GM12801 (cell line): ENCODE data around the gene MALAT1.

Experiments
- TF ChIP-seq, protein P1 (sequence below): IDR thresholded peaks from one replicate; pipeline ENCODE4 v1.5.1; 2011; ENCODE audit warnings: control low read depth; ENCODE audit not compliant: insufficient read length; ENCODE audit errors: extremely low read depth

Gene MALAT1

DNA sequence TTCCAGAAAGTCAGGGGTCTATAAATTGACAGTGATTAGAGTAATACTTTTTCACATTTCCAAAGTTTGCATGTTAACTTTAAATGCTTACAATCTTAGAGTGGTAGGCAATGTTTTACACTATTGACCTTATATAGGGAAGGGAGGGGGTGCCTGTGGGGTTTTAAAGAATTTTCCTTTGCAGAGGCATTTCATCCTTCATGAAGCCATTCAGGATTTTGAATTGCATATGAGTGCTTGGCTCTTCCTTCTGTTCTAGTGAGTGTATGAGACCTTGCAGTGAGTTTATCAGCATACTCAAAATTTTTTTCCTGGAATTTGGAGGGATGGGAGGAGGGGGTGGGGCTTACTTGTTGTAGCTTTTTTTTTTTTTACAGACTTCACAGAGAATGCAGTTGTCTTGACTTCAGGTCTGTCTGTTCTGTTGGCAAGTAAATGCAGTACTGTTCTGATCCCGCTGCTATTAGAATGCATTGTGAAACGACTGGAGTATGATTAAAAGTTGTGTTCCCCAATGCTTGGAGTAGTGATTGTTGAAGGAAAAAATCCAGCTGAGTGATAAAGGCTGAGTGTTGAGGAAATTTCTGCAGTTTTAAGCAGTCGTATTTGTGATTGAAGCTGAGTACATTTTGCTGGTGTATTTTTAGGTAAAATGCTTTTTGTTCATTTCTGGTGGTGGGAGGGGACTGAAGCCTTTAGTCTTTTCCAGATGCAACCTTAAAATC lies 5.3 kb downstream of the MALAT1 start:
- TF ChIP-seq, protein P1, sequence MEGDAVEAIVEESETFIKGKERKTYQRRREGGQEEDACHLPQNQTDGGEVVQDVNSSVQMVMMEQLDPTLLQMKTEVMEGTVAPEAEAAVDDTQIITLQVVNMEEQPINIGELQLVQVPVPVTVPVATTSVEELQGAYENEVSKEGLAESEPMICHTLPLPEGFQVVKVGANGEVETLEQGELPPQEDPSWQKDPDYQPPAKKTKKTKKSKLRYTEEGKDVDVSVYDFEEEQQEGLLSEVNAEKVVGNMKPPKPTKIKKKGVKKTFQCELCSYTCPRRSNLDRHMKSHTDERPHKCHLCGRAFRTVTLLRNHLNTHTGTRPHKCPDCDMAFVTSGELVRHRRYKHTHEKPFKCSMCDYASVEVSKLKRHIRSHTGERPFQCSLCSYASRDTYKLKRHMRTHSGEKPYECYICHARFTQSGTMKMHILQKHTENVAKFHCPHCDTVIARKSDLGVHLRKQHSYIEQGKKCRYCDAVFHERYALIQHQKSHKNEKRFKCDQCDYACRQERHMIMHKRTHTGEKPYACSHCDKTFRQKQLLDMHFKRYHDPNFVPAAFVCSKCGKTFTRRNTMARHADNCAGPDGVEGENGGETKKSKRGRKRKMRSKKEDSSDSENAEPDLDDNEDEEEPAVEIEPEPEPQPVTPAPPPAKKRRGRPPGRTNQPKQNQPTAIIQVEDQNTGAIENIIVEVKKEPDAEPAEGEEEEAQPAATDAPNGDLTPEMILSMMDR = no peak

DNA sequence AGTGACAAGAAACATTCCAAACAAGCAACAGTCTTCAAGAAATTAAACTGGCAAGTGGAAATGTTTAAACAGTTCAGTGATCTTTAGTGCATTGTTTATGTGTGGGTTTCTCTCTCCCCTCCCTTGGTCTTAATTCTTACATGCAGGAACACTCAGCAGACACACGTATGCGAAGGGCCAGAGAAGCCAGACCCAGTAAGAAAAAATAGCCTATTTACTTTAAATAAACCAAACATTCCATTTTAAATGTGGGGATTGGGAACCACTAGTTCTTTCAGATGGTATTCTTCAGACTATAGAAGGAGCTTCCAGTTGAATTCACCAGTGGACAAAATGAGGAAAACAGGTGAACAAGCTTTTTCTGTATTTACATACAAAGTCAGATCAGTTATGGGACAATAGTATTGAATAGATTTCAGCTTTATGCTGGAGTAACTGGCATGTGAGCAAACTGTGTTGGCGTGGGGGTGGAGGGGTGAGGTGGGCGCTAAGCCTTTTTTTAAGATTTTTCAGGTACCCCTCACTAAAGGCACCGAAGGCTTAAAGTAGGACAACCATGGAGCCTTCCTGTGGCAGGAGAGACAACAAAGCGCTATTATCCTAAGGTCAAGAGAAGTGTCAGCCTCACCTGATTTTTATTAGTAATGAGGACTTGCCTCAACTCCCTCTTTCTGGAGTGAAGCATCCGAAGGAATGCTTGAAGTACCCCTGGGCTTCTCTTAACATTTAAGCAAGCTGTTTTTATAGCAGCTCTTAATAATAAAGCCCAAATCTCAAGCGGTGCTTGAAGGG lies 6.0 kb downstream of the MALAT1 start:
- TF ChIP-seq, protein P1 = no peak

DNA sequence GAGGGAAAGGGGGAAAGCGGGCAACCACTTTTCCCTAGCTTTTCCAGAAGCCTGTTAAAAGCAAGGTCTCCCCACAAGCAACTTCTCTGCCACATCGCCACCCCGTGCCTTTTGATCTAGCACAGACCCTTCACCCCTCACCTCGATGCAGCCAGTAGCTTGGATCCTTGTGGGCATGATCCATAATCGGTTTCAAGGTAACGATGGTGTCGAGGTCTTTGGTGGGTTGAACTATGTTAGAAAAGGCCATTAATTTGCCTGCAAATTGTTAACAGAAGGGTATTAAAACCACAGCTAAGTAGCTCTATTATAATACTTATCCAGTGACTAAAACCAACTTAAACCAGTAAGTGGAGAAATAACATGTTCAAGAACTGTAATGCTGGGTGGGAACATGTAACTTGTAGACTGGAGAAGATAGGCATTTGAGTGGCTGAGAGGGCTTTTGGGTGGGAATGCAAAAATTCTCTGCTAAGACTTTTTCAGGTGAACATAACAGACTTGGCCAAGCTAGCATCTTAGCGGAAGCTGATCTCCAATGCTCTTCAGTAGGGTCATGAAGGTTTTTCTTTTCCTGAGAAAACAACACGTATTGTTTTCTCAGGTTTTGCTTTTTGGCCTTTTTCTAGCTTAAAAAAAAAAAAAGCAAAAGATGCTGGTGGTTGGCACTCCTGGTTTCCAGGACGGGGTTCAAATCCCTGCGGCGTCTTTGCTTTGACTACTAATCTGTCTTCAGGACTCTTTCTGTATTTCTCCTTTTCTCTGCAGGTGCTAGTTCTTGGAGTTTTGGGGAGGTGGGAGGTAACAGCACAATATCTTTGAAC lies 6.8 kb downstream of the MALAT1 start:
- TF ChIP-seq, protein P1 = no peak

DNA sequence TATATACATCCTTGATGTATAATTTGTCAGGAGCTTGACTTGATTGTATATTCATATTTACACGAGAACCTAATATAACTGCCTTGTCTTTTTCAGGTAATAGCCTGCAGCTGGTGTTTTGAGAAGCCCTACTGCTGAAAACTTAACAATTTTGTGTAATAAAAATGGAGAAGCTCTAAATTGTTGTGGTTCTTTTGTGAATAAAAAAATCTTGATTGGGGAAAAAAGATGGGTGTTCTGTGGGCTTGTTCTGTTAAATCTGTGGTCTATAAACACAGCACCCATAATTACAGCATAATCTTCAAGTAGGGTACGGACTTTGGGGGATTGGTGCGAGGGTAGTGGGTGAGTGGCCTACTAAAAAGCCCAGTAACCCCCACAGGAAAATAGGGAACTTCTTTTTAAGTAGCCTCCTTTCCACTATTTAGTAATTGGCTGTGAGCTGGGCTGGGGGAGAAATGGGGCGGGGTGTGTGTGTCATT lies 7.5 kb downstream of the MALAT1 start:
- TF ChIP-seq, protein P1 = no peak

DNA sequence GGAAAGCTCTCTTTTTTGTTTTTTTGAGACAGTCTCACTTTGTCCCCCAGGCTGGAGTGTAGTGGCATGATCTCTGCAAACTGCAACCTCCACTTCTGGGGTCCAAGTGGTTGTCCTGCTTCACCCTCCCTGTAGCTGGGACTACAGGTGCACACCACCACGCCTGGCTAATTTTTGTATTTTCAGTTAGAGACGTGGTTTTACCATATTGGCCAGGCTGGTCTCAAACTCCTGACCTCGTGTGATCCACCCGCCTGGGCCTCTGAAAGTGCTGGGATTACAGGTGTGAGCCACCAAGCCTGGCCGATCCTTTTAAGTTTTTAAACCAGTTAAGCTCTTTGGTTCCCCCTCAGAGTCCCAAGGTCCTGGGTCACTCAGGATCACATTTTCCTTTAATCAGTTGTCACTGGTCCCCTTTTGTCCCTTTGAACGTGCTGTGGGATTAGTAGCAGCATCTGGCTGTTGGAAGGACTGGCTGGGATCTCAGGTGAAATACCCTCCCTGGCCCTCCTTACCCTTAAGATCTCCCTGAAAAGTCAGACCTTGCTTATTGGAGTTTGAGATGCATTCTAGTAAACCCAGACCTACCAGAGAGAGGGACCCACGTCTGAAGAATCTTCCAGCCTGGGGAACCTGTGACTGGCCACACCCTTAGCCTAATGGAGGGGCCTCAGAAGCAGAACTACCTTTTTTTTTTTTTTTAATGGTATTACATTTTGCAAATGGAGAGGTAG lies 8.1 kb downstream of the MALAT1 start:
- TF ChIP-seq, protein P1 = no peak

DNA sequence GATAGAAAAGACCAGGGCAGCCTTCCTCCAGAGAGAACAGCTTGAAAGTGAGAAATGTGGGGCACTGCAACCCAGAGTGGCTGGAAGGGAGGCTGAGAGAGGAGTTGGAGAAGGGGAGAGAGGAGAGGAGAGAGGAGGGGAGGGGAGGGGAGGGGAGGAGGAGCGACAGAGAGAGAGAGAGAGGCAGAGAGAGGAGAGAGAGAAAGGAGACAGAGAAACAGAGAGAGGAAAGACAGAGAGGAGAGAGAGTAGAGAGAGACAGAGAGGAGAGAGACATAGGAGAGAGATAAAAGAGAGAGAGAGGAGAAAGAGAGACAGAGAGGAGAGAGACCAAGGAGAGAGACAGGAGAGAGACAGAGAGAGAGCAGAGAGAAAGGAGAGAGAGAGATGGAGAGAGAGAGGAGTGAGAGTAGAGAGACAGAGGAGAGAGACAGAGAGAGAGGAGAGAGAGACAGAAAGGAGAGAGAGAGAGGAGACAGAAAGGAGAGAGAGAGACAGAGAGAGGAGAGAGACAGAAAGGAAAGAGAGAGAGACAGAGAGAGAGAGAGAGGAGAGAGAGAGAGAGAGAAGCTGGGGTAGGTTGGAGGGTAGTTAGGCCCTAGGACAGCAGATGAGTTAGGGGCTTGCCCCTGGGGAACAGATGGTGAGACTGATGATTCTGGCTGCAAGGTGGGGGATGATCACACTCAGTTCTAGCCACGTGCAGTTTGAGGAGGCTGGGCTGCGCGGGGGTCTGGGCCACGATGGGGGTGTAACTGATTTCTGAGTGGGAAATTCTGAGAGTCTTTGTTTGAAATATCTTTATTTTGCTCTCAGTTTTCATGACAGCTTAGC lies 17.5 kb downstream of the MALAT1 start:
- TF ChIP-seq, protein P1 = no peak
